AG08396 (cell line): ENCODE measurements around the gene MYL7.
"Not testable (repeated sequence)": the region's sequence is repeated elsewhere in the genome, so short reads cannot be mapped to it uniquely, and the experiment has no call there.

ENCODE experiments used
- DNase-seq: peaks from one replicate; pipeline ENCODE4 v3.0.0; 2012; ENCODE audit warnings: low spot score, mixed read lengths

The MYL7 gene

GRCh38 chr7:44131173-44132029 is 9.7 kb downstream of the MYL7 start:
- no peak for DNase-seq

- no peak for DNase-seq
These were observed 12.2 kb downstream of the MYL7 start for GRCh38 chr7:44128721-44129582.

DNA sequence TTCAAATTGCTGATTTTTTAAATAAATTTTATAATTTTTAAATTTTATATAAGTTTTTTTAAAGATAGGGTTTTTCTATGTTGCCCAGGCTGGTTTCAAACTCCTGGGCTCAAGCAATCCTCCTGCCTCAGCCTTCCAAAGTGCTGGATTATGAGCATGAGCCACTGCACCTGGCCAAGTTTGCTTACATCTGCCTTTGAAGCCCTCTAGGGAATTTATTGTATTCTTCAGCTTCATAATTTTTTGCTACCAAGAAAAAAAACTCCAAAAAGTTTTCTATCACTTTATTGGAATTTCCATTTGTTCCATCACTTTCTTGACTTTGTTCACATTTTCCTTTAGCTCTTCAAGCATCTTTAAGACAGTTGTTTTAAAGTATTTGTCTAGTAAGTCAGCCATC is 14.0 kb downstream of the MYL7 start:
- no peak for DNase-seq

- DNase-seq: not testable (repeated sequence)
These were observed 14.6 kb downstream of the MYL7 start for GRCh38 chr7:44126574-44126973.

GRCh38 chr7:44124822-44125202 is 16.3 kb downstream of the MYL7 start:
- DNase-seq: no peak

DNA sequence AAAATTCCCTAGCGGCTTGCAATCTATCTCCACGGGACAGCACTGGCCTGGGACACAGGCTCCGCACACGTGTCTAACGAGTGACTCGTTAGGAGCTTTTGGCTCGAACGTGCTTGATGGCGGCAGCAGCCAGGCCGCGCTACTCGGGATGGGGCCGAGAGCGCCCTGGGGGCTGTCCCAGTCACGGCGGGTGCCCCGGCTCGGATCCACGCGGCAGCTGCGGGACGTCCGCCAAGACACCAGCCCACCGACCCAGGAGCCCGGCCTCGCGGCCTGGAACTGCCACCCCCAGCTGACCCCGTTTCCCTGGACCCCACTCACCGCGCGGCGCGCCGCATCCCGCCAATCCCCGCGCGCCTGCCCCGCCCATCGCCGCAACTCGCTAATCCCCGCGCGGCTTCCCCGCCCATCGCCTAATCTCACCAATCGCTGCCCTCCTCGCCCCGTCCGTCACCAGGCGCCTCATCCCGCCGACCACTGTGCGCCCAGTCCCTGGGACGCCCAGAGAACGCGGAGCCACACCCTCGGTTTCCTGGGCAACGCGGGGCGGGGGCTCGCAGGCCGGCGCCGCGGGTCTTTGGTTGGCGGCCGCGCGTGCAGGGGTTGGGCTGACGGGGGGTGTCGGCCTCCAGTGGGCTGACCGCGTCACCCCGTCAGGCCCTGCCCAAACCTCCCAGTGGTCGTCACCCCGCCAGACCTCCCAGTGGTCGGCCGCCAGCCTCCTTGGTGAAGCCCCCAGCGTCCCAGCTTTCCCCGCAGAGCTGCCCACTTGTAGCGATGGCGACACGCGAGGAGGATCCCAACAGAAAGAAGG is 17.7 kb downstream of the MYL7 start, which contains the start of gene POLD2:
TSS of gene POLD2 (minus strand) at position 359 of the 814 bp plus-strand sequence. CDS start 1,495 bp downstream, outside the sequence.
- peak; percentile 100 for DNase-seq

DNA sequence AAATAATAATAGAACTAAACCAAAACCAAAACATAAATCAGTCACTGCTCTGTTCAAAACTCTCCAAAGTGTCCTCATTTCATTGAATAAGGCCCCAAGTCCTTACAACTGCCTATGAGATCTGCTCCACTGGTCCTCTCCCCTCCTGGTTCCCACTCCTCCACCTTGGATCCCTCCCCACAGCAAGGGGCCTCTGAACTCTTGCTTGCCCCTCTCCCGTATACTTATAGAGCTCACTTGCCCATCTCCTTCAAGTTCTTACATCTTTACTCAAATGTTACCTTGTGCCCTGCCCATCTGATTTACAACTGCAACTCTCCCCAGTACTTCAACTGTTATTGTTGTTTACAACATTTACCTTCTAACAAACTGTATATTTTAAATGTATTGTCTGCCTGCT is 18.6 kb downstream of the MYL7 start:
- DNase-seq: no peak

DNA sequence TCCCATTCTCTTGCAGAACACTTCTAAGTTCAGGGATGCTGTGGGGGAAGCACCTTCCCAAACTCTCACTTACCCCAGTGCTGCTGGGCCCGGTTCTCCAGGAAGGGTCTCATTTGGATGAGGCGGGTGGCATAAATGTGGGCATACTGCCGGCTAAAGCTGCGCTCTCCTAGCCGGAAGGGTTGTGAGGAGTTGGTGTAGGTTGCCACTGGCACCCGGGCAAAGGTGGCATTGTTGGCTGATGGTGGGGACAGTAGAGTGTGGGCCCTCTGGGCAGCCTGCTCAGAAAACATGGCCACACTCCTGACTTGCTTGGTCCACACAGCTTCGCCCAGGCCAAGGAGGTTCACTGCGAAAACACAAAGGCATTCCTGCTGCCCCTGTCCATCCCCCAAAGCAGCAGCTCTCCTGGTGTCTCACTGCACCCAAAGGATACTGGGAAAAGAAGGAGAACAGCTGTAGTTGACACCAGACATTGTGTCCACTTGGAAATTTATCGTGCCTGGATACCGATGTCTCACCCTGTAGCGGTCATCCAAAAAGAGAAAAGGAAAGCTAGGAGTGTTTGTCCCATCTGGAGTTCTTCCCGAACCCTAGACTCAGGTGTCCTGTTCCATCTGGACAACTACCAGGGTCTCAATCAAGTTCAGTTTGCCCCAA is 19.2 kb downstream of the MYL7 start:
- no peak for DNase-seq

DNA sequence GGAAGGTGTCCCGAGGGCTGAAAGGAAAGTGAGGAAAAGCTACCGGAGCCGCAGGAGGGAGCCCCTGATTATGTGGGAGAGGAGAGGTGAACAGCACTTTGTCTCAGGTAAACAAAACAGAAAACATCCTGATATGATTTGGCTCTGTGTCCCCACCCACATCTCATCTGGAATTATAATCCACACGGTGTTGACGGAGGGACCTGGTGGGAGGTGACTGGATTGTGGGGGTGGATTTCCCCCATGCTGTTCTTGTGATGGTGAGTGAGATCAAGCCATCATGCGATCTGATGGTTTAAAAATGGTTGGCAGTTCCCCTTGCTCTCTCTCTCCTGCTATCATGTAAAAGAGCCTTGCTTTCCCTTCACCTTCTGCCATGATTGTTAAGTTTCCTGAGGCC is 20.7 kb downstream of the MYL7 start:
- no peak for DNase-seq

GRCh38 chr7:44119829-44120380 is 21.2 kb downstream of the MYL7 start:
- DNase-seq: no peak

DNA sequence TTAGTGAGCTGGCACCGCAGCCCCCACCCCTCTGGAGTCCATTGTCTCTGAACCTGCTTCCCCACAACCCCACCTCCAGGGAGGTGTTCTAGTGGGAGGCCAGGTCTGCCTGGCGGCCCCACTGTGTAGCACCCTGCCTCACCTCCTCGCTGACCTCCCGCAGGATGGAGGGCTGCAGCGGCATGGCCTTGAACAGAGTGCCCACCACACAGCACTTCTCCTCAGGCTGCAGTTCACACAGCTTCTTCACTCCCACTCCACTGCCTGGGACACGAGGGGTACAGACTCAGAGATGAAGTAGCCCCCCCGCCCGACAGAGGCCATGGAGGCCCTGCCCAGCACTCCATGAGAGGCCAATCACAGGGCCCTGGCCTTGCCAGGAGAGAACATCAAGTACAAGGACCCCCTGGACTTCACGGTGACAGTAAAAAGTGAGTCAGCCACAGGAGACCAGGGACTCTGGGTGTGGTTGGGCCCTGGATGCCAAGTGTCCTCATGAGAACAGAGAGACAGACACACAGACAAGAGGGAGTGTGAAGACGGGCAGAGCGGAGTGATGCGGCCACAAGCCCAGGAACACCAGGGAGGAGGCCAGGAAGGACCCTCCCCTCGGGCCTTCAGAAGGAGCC is 23.2 kb downstream of the MYL7 start:
- DNase-seq: no peak

GRCh38 chr7:44116789-44117666 is 24.1 kb downstream of the MYL7 start:
- no peak for DNase-seq

DNA sequence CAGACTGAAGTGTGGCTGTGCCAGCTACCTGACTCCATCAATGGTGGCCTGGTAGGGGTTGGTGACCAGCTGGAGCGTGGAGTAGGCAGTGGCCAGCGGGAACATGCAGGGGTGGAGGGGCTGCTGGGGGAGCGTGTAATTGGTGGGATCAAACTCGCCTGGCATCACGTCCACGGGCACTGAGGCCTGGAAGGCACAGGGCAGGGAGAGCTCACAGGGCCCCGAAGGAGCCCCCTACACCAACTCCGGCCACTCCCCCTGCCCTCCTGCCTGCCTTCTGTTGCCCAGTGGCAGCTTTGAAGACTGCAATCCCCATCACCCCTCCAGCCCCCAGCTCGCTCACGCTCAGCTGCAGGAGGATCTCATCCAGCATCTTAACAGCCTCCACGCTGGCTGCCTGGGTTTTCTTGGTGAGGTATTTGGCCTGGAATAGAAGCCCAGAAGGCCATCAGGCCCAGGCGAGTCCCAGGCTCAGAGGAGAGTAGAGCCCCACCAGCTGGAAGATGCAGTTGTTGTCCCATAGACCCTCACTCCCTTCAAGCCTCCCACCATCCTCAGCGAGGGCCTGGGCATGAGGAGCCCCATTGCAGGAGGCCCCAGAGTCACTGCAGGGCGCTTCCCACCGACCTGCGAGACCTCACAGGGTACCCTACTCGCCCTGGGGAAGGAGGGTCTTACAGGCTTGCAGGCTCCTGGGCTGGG is 24.9 kb downstream of the MYL7 start:
- no peak for DNase-seq

DNA sequence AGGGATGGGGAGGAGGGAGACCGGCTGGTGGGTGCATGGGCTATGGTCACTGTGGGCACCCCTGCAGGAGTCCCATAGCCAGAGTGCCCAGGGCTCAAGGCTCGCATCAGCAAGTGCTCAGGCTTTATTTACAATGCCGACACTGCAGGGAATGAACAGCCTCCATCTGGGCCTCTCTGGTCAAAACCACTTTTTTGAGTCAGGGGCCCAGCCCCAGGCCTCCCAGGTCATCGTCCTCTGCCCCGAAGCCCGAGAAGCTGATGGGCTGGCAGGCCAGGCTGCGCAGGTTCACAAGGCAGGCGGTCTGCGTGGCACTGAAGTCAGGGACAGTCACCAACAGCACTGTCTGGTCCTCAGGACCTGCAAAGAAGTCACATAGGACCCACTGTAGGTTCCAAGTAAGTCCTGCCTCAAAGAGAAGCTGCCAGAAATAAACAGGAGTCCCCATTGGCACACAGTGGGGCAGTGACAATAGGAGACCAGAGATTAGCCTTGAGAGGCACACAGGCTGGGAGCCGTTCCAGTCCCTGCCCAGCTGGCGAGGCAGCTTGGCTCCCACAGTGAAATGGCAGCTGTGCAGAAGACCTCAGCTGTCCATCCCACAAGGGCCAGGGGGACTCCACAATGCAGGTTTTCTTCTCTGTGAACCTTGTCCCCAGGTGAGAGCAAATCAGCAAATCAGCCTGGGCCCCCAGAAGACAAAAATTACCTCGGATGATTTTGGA is 26.4 kb downstream of the MYL7 start:
- no peak for DNase-seq

- no peak for DNase-seq
These were observed 27.3 kb downstream of the MYL7 start for GRCh38 chr7:44113764-44114354.

DNA sequence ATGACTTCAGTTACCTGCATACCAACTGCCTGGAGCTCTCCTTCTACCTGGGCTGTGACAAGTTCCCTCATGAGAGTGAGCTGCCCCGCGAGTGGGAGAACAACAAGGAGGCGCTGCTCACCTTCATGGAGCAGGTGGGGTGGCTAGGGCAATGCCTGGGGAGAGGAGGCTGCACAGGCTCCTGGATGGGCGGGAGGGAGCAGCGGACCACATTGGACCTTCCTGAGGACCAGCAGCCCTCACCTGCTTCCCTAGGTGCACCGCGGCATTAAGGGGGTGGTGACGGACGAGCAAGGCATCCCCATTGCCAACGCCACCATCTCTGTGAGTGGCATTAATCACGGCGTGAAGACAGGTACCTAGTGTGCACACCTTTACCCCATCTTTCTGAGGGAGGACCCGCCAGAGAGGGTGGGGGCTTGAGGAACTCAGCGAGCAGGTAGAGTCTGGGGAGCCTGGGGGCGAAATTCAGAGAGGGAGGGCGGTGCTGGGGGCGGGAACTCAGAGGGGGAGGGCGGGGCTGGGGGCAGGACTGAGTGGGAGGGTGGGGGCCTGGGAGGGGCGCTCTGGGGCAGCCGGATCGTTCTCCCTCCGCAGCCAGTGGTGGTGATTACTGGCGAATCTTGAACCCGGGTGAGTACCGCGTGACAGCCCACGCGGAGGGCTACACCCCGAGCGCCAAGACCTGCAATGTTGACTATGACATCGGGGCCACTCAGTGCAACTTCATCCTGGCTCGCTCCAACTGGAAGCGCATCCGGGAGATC is 28.0 kb downstream of the MYL7 start:
- no peak for DNase-seq
